Transverse colon (tissue), 4 donors: Measurements from ENCODE around the gene ZNF100.
"Not testable (repeated sequence)": the region's sequence is repeated elsewhere in the genome, so short reads cannot be mapped to it uniquely, and the experiment has no call there.

ENCODE experiments used
- CTCF ChIP-seq, 5 experiments: fragments of 200-600 bp in 3 of 5; fragments of 450-650 bp in 2 of 5; sonication (generic) in 3 of 5; IDR thresholded peaks; 1 replicate in 2 of 5; 2 replicates in 3 of 5; pipeline ENCODE4 v1.5.1; 2016 to 2017; ENCODE audit warnings: antibody characterized with exemption in 5 of 5, inconsistent platforms in 3 of 5, mild to moderate bottlenecking in 2 of 5, moderate library complexity in 1 of 5
- EP300 ChIP-seq: sonication (generic); formaldehyde crosslinking; IDR thresholded peaks from one replicate; pipeline ENCODE4 v1.6.1; 2017; ENCODE audit warnings: antibody characterized with exemption, low read depth
- POLR2A ChIP-seq: fragments of 450-650 bp; IDR thresholded peaks from one replicate; pipeline ENCODE4 v1.6.1; 2016; ENCODE audit warnings: antibody characterized with exemption, mild to moderate bottlenecking, moderate library complexity
- POLR2AphosphoS5 ChIP-seq, 3 donors: sonication (generic); formaldehyde crosslinking; IDR thresholded peaks; one replicate each; pipeline ENCODE4 v1.6.1; 2016; ENCODE audit warnings: antibody characterized with exemption in 3 of 3

- not testable (repeated sequence) for TF ChIP-seq POLR2A; CTCF (IDR thresholded peaks at IDR 0.05); POLR2AphosphoS5 (IDR thresholded peaks at IDR 0.05); EP300
Measured at GRCh38 chr19:21766705-21767064, 694 bp downstream of the ZNF100 start.
